Ovary (tissue), 3 donors: ENCODE results near the gene PTPRS.

Experiments
- POLR2A ChIP-seq: fragments of 450-650 bp; IDR thresholded peaks from one replicate; pipeline ENCODE4 v1.6.1; 2017; ENCODE audit warnings: antibody characterized with exemption, mild to moderate bottlenecking, moderate library complexity
- TF ChIP-seq, protein P1 (sequence below), 3 donors: fragments of 450-650 bp in 2 of 3; fragments of 200-600 bp in 1 of 3; IDR thresholded peaks; one replicate each; pipeline versions ENCODE4 v1.5.1 to v1.8.0; 2016 to 2022; ENCODE audit warnings: antibody characterized with exemption in 3 of 3, mild to moderate bottlenecking in 1 of 3
- donor health status: DM: no; HTN: no; CAD: no.

DNA sequence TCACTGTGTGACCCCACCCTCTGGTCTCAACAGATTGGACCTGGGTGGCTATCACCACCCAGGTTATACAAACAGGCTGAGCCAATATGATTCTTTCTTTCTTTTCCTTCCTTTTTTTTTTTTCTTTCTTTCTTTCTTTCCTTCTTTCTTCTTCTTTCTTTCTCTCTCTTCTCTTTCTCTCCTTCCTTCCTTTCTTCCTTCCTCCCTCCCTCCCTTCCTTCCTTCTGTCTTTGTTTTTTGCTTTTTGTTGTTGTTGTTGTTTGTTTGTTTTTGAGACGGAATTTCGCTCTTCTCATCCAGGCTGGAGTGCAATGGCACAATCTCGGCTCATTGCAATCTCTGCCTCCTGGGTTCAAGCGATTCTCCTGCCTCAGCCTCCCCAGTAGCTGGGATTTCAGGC is 17.0 kb upstream of the PTPRS start:
- TF ChIP-seq POLR2A = no peak
- TF ChIP-seq, protein P1, sequence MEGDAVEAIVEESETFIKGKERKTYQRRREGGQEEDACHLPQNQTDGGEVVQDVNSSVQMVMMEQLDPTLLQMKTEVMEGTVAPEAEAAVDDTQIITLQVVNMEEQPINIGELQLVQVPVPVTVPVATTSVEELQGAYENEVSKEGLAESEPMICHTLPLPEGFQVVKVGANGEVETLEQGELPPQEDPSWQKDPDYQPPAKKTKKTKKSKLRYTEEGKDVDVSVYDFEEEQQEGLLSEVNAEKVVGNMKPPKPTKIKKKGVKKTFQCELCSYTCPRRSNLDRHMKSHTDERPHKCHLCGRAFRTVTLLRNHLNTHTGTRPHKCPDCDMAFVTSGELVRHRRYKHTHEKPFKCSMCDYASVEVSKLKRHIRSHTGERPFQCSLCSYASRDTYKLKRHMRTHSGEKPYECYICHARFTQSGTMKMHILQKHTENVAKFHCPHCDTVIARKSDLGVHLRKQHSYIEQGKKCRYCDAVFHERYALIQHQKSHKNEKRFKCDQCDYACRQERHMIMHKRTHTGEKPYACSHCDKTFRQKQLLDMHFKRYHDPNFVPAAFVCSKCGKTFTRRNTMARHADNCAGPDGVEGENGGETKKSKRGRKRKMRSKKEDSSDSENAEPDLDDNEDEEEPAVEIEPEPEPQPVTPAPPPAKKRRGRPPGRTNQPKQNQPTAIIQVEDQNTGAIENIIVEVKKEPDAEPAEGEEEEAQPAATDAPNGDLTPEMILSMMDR (IDR thresholded peaks at IDR 0.05) = no peak
